Large intestine (tissue), 3 donors: Measurements from ENCODE around the gene MFSD2A. TPM values are rescaled to one million over a fixed set of nuclear protein-coding genes. Genes with fewer than 3 reads are reported as not detected.
"Not testable (repeated sequence)": the region's sequence is repeated elsewhere in the genome, so short reads cannot be mapped to it uniquely, and the experiment has no call there.

Experiments used
- DNase-seq, 2 donors: peaks; one replicate each; pipeline versions ENCODE4 v3.0.0 to v3.0.0-alpha.2; 2013
- H3K27ac ChIP-seq: one replicate; pipeline ENCODE4 v1.5.1; 2013; ENCODE audit warnings: low read length
- H3K27me3 ChIP-seq: 2 replicates; pipeline ENCODE4 v1.6.1; 2013; ENCODE audit warnings: low read length; ENCODE audit not compliant: control insufficient read depth, insufficient read depth
- H3K36me3 ChIP-seq: 2 replicates; pipeline ENCODE4 v1.6.1; 2013; ENCODE audit warnings: low read length; ENCODE audit not compliant: control insufficient read depth, insufficient read depth
- H3K4me1 ChIP-seq: one replicate; pipeline ENCODE4 v1.6.1; 2013; ENCODE audit warnings: low read length; ENCODE audit not compliant: control insufficient read depth, insufficient read depth
- H3K4me3 ChIP-seq: one replicate; pipeline ENCODE4 v1.5.1; 2013; ENCODE audit warnings: low read length
- H3K9me3 ChIP-seq: one replicate; pipeline ENCODE4 v1.6.1; 2013; ENCODE audit warnings: mild to moderate bottlenecking, low read depth, low read length, moderate library complexity; ENCODE audit not compliant: control insufficient read depth
- WGBS: methylation state at CpG from one replicate; pipeline ENCODE4 v1.1.5; 2013; ENCODE audit warnings: low lambda C conversion rate; ENCODE audit not compliant: insufficient coverage; 5-methylcytosine and 5-hydroxymethylcytosine counted together
- polyA plus RNA-seq: library from polyadenylated mRNA; unstranded; fragments of 120-200 nt; gene quantifications from one replicate; pipeline ENCODE4 v1.2.1, GENCODE V29; 2013

The MFSD2A gene
- polyA plus RNA-seq, 1 donor: 27.1 TPM

DNA sequence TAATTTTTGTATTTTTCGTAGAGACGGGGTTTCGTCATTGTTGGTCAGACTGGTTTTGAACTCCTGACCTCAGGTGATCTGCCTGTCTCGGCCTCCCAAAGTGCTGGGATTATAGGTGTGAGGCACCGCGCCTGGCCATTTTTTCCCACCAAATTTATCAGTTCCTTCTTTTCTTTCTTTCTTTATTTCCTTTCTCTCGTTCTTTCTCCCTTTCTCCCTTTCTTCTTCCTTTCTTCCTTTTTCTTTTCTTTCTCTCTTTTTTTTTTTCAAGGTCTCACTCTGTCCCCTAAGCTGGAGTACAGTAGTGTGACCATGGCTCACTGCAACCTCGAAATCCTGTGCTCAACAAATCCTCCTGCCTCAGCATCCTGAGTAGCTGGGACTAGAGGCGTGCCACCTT, 26.4 kb downstream of the MFSD2A start:
- Histone ChIP-seq H3K27me3 (no peaks in the 10 kb centered on the region), H3K9me3 (no peaks in the 10 kb centered on the region), H3K27ac (peak overlapping the region; percentile 92), H3K36me3 (no peaks in the 10 kb centered on the region), H3K4me3 (no peak overlapping the region), H3K4me1 (peaks cover 27% of the 10 kb centered on the region)
- DNase-seq: no peak
- 87% methylated on average over 4 of the region's 9 CpGs for WGBS

DNA sequence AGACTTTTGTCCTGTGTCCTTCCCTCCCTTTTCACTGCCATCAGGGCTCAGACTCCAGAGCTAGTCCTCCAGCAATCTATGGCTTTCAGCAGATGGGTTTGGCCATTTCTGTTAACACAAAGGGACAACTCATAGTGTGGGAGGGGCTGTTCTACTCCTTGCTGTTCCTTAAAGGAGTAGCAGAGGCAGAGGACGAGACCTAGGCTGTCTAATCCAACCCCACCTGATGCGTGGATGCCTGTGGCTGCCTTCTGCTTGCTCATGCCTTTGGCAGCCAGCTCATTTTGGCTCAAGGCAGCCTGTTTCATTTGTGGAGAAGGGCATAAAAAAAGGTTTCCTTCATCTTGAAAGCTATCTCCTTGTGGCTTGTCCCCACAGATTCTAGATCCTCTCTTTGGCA, 27.0 kb downstream of the MFSD2A start:
- WGBS: no CpG with 5 or more reads among the region's 2 CpGs
- peaks cover 27% of the 10 kb centered on the region for H3K4me1 ChIP-seq
- no peaks in the 10 kb centered on the region for H3K27me3 ChIP-seq
- H3K27ac ChIP-seq: peak overlapping the region; percentile 26
- H3K9me3 ChIP-seq: no peaks in the 10 kb centered on the region
- no peak for DNase-seq
- no peak overlapping the region for H3K4me3 ChIP-seq
- no peaks in the 10 kb centered on the region for H3K36me3 ChIP-seq

DNA sequence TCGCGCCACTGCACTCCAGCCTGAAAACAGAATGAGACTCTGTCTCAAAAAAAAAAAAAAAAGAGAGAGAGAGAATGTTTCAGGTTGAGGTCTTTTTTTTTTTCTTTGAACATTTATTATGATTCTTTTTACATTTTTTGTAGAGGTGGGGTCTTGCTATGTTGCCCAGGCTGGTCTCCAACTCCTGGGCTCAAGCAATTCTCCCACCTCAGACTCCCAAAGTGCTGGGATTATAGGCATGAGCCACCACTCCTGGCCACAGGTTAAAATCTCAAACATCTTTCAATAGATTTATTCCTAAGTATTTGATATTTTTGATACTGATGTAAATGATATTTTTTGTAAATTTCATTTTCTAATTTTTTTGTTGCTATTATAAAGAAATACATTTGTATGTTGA, 29.5 kb downstream of the MFSD2A start:
- not testable (repeated sequence) for H3K27ac ChIP-seq, H3K36me3 ChIP-seq, H3K9me3 ChIP-seq, H3K4me3 ChIP-seq, H3K27me3 ChIP-seq, DNase-seq
- no CpG with 5 or more reads among the region's 2 CpGs for WGBS
- peaks cover 25% of the 10 kb centered on the region for H3K4me1 ChIP-seq

DNA sequence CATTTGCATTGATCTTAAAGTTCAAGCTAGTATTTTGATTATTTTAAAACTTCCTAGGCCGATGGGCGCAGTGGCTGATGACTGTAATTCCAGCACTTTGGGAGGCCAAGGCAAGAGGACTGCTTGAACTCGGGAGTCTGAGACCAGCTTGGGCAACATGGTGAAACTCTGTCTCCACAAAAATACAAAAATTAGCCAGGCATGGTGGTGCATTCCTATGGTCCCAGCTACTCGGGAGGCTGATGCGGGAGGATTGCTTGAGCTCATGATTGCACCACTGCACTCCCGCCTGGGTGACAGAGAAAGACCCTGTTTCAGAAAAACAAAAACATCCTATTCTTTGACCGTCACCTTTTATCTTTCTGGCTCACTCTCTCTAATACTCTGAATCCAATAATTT, 30.0 kb downstream of the MFSD2A start:
- WGBS: 84% methylated on average over 2 of the region's 7 CpGs
- Histone ChIP-seq H3K9me3 (no peaks in the 10 kb centered on the region), H3K36me3 (no peaks in the 10 kb centered on the region), H3K4me1 (peaks cover 21% of the 10 kb centered on the region), H3K4me3 (no peak overlapping the region), H3K27me3 (no peaks in the 10 kb centered on the region), H3K27ac (no peak overlapping the region)
- DNase-seq: no peak

DNA sequence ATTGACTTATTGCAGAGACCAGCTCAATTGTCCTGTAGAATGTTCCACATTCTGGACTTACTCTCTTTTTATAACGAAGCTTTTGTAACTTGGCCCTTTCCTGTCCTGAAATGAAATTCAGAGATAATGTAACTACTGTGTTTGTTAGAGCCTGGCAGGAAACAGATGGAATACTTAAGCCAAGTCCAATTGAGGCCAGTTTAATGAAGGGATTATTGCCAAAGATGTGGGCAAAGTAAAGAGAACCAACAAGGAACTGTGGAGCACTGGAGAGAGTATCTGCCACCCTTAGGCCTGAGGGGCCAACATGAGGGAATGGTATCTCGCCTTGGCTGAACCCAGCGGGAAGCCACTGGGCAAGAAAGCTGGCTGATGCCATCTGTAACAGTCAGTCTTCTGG, 32.9 kb downstream of the MFSD2A start:
- no peak for DNase-seq
- no peaks in the 10 kb centered on the region for H3K4me1 ChIP-seq
- no CpG with 5 or more reads among the region's 3 CpGs for WGBS
- no peaks in the 10 kb centered on the region for H3K27me3 ChIP-seq
- H3K36me3 ChIP-seq: no peaks in the 10 kb centered on the region
- H3K4me3 ChIP-seq: no peak overlapping the region
- no peaks in the 10 kb centered on the region for H3K9me3 ChIP-seq
- no peak overlapping the region for H3K27ac ChIP-seq

DNA sequence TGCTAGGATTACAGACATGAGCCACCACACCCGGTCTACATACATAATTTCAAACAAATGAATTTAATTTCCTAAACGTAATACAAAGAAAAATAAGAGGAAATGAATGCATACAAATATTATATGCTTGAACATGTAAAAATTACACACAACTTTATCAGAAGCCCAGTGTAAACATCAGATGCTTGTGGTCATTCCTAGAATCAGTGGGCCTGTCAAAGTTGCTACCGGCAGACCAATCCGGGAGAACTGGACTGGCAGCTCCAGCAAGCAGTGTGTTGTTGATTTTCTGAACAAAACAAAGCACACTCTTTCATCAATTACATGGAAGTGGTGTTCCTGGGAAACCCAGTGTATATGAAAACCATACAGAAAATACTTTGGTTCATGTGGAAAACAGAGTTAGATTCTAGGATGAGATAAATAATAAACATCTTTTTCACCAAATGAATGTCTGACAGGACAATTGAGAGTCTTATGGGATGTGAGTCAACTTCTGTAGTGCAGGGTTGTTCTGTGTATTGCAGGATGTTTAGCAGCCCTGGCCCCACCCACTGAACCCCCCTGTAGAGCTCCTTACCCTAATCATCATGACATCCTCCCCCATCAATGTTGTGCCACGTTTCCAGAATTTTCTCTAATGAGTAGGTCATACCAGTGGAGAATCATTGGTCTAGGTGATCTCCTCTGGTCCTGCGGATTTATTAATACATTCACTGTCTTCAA, 33.8 kb downstream of the MFSD2A start:
- H3K4me1 ChIP-seq: no peaks in the 10 kb centered on the region
- no peak overlapping the region for H3K27ac ChIP-seq
- no peak overlapping the region for H3K4me3 ChIP-seq
- WGBS: 100% methylated on average over 1 of the region's 6 CpGs
- no peak for DNase-seq
- no peaks in the 10 kb centered on the region for H3K27me3 ChIP-seq
- H3K9me3 ChIP-seq: no peaks in the 10 kb centered on the region
- H3K36me3 ChIP-seq: no peaks in the 10 kb centered on the region

DNA sequence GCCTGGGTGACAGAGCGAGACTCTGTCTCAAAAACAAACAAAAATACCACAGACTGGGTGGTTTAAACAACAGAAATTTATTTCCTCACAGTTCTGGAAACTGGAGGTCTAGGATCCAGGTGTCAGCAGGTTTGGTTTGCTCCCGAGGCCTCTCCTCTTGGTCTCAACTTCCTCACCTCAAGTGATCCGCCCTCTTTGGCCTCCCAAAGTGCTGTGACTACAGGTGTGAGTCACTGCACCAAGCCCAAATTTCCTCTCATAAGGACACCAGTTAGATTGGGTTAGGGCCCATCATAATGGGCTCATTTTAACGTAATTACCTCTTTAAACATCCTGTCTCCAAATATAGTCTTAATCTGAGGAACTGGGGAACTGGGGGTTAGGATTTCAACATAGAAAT, 35.5 kb downstream of the MFSD2A start:
- no peak for DNase-seq
- Histone ChIP-seq H3K27me3 (no peaks in the 10 kb centered on the region), H3K4me3 (no peak overlapping the region), H3K36me3 (no peaks in the 10 kb centered on the region), H3K9me3 (no peaks in the 10 kb centered on the region), H3K27ac (no peak overlapping the region), H3K4me1 (no peaks in the 10 kb centered on the region)
- WGBS: no CpG with 5 or more reads among the region's 4 CpGs

DNA sequence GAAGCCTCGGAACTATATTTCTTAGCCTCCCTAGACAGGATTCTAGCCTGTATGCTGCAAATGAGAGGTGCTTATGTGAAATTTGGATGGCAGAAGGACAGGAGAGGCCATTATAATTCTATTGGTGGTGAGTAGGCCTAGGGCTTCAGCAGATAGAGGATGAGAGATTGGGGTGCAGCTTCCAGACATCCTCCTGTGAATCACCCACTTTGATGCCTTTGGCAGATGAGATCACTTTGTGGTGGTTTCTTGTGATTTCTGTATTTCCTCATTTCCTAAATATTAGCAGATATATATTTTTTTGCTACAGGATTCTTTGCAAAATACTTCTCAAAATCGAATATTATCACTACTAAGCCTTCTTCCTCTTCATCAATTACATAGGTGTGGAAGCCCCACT, 37.3 kb downstream of the MFSD2A start:
- DNase-seq: no peak
- no peaks in the 10 kb centered on the region for H3K9me3 ChIP-seq
- H3K27ac ChIP-seq: no peak overlapping the region
- no peaks in the 10 kb centered on the region for H3K4me1 ChIP-seq
- WGBS: 71% methylated on average over 1 of the region's 2 CpGs
- H3K27me3 ChIP-seq: no peaks in the 10 kb centered on the region
- H3K4me3 ChIP-seq: no peak overlapping the region
- no peaks in the 10 kb centered on the region for H3K36me3 ChIP-seq

DNA sequence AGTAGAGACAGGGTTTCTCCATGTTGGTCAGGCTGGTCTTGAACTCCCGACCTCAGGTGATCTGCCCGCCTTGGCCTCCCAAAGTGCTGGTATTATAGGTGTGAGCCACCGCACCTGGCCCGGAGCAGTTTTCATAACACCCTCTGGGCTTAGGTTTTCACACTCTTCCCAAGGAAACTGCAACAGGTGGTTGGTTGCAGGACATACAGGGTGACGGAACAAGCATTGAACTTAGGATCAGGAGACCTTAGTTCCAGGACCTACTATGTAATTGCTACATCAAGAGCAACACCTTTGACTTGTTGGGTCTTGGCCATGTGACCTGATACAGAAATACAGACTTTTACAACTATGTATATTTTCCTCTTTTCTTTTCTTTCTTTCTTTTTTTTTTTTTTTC, 37.9 kb downstream of the MFSD2A start:
- DNase-seq: no peak
- H3K27me3 ChIP-seq: no peaks in the 10 kb centered on the region

DNA sequence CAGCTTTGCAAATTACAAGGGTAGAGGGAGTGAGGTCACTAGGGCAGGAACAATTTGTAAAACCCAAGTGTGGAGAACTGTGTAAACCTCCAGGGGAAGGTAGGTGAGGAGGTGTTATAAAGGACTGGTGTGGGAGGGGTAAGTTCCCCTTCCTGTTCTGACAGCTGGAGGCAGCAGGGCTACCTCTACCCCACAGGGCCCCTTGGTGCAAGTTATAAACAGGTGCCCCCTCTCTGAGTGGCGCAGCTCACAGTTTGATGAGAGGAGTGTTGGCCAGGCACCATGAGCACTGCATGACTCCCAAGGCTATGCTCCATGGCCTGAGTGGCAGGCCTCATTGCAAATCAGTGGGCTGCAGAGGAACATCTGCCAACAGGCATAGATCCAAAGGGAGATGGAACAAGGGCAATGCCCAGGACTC, 41.0 kb downstream of the MFSD2A start:
- peak in 1 of 2 donors; percentile 34 for DNase-seq
- H3K36me3 ChIP-seq: no peaks in the 10 kb centered on the region
- H3K4me1 ChIP-seq: no peaks in the 10 kb centered on the region
- WGBS: no CpG with 5 or more reads among the region's 1 CpG
- H3K4me3 ChIP-seq: no peak overlapping the region
- H3K27me3 ChIP-seq: no peaks in the 10 kb centered on the region
- peaks cover 6% of the 10 kb centered on the region for H3K9me3 ChIP-seq
- H3K27ac ChIP-seq: no peak overlapping the region

More for the DNA sequence above, 37.9 kb downstream of the MFSD2A start:
- no peak overlapping the region for H3K27ac ChIP-seq
- no peak overlapping the region for H3K4me3 ChIP-seq
- no peaks in the 10 kb centered on the region for H3K36me3 ChIP-seq
- H3K4me1 ChIP-seq: no peaks in the 10 kb centered on the region
- no peaks in the 10 kb centered on the region for H3K9me3 ChIP-seq
- WGBS: no CpG with 5 or more reads among the region's 5 CpGs

DNA sequence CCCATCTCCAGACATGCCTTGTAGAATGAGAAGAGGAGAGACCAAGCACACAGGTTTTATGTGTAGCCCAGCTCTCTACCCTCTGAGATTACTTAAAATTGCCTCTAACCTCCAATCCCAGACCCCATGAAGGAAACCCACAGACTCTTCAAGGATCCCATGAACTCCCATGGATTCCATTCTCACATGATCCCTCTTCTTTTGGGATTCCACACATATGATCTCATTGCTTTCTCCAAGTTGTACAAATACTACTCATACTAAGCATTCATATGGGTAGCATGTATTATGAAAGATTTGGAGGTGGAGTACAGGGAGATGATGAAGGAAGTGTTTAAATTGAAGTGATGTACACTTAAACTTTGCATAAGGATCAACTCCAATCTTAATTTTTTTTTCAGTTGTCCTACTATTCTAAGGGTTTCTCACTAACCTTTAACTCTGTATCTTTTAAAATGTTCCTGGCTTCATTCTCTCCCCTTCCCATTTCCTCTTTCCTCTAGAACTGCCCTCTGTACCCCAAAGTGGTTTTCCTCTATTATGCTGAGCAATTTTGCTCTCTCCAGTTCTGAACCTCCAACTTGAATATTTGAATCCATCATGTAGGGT, 41.6 kb downstream of the MFSD2A start:
- peaks cover 6% of the 10 kb centered on the region for H3K9me3 ChIP-seq
- H3K4me3 ChIP-seq: no peak overlapping the region
- H3K4me1 ChIP-seq: no peaks in the 10 kb centered on the region
- no peak for DNase-seq
- no peaks in the 10 kb centered on the region for H3K27me3 ChIP-seq
- no peaks in the 10 kb centered on the region for H3K36me3 ChIP-seq
- no peak overlapping the region for H3K27ac ChIP-seq
